ENCODE results near the gene YIF1A.

DNA sequence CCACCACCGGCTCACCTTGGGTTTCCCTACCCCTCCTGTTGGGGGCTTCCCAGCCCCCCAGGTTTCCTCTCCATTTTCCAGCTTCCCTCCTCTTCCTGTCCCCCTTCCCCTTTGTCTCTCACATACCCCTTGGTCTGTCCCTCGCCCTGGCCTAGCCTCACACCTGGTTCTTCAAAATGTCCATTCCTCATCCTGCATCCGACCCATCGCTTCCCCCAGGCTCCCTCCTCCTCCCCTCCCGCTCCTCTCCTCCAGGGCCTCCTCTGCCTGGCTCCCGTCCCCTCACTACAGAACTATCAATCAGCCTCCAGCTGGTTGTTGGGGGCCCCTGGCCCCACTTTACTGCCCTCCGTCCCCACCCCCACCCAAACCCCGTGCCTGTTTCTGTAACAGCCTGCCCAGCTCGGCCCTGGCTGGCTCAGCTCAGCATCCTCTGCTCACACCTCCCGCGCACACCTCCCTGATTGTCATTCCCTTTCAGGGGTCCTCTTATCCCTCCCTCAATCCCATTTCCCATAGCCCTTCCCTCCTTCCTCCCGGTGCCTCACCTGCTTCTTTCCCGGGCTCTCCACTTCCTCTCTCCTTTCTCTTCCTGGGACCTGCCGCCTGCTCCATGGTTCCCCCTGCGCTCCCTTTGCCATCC lies 9.7 kb downstream of the YIF1A start:
- TF ChIP-seq CTCF (conservative IDR thresholded peaks at IDR 0.05): no peak
- no peak for TF ChIP-seq EZH2 (IDR thresholded peaks at IDR 0.05; ENCODE audit: low read depth)
